Raji (cell line): Measurements from ENCODE around the gene ZAR1.

Experiments
- POLR2A ChIP-seq: IDR thresholded peaks from 2 replicates; pipeline ENCODE4 v1.6.1; 2011; ENCODE audit warnings: low read depth, low read length, control low read depth; ENCODE audit not compliant: insufficient read depth

ZAR1 gene, protein sequence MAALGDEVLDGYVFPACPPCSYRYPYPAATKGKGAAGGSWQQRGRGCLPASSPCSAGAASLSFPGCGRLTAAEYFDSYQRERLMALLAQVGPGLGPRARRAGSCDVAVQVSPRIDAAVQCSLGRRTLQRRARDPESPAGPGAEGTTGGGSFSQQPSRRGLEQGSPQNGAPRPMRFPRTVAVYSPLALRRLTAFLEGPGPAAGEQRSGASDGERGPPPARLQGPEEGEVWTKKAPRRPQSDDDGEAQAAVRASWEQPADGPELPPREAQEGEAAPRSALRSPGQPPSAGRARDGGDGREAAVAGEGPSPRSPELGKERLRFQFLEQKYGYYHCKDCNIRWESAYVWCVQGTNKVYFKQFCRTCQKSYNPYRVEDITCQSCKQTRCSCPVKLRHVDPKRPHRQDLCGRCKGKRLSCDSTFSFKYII

DNA sequence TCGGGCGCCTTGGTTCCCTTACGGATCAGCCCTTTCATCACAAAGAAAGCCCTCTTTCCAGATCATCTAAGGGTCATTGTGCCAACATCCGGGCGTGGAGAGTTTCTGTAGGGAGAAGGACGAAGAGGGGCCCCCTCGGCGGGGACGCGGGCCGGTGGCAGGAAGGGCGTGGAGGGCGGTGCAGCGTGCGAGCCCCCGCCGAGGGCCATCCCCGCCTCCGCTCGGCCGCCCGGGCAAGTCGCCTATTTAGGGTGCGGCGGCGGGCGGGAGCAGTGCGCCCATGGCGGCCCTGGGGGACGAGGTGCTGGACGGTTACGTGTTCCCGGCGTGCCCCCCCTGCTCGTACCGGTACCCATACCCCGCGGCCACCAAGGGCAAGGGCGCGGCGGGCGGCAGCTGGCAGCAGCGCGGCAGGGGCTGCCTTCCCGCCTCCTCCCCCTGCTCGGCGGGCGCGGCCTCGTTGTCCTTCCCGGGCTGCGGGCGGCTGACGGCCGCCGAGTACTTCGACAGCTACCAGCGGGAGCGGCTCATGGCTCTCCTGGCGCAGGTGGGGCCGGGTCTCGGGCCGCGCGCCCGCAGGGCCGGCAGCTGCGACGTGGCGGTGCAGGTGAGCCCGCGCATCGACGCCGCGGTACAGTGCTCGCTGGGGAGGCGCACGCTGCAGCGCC is at the start of gene ZAR1:
ZAR1 (plus strand) TSS at position 241 of the 668 bp plus-strand sequence; CDS start at position 281, 40 bp downstream.
- no peak for TF ChIP-seq POLR2A

DNA sequence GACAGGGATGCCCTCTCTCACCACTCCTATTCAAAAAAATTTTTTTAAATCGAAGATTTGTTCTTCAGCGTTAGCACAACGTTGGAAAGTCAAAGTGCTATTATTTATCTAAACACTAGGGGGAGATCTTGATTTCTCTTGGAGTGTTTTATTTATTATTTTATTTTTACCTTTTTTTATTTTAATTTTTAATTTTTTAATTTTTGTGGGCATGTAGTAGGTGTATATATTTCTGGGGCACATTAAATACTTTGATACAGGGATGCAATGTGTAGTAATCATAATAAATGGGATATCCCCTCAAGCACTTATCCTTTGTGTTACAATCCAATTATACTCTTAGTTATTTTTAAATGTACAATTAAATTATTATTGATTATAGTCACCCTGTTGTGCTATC is 44.3 kb upstream of the ZAR1 start:
- TF ChIP-seq POLR2A = no peak

DNA sequence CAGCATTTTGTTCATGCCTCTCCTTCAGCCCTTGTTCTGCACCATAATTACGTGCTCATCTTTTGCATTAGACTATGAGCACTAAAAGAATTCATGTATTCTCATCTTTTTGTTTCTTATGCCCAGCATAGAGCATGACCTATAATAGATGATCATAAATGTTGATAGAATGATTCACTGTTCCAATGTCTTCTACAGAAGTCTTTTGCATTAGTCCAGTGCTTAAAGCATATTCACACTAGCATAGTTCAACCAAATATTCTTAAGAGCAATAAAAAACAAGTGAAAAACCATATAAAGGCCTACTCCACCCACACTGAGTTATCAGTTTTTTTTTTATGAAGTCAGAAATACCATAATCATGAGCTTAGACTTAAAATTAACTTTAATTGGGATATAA is 43.4 kb upstream of the ZAR1 start:
- TF ChIP-seq POLR2A = no peak

DNA sequence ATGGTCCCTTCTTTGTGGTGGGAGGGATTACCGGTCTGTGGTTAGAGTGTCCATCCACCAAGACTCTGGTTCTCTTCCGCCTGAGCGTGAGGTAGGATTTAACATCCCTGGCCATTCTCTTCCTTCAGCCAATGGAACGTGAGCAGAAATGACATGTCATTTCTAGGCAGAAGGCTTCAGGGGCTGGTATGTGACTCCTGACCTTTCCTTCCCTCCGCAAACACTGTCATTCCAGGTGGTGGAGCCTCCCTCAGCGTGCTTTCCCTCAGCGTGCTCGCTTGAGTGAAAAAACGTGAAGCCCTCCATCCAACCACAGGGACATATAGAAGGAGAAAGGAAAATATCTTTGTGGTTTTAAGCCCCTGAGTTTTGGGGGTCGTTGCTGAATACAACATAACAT is 40.9 kb upstream of the ZAR1 start:
- TF ChIP-seq POLR2A = no peak

DNA sequence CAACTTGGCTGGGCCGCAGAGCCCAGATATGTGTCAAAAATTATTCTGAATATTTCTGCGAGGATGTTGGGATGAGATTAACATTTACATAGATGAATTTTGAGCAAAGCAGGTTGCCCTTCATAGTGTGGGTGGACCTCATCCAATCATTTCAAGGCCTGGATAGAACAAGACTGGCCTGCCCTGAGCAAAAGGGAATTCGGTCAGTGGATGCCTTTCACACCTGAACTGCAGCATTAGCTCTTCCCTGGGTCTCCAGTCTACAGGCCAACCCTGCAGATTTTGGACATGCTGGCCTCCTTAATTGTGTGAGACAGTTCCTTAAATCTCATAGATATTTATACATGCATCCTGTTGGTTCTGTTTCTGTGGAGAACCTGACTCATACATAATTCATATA is 39.3 kb upstream of the ZAR1 start:
- no peak for TF ChIP-seq POLR2A

DNA sequence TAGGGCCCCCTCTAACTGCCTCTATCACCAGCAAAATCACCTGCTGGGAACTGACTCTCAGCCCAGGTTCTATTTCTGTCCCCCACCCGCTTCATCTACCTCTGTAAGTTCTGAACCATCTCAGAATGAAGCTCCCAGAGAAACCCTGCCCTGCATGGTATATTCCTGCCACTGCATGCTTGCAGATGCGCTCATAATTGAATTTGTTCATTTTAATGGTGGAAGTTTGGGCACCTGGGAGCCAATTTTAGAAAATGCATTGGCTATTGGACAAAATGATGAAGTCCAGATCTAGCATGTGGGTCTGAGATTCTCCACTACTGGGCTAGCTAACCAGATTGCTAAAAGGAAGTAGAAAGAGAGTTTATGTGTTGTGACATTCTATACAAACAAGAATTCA is 35.5 kb upstream of the ZAR1 start:
- no peak for TF ChIP-seq POLR2A

DNA sequence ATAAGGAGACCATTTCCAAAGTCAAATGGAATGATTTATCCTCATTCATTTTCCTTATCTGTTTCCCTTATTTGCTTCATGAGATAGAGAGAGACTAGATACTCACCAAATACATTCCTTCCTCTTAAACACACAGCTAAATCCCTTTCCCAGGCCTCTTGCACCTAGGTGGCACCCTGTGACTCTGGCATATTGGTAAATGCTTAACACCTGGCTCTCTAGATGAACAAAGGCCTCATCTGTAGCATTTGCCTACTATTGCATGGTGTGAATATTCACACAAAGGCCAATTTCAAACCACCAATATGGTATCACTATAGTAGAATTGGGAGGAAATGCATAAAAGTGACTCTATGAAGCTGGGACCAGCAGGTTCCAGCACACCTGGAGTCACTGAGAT is 29.1 kb upstream of the ZAR1 start:
- TF ChIP-seq POLR2A = no peak

DNA sequence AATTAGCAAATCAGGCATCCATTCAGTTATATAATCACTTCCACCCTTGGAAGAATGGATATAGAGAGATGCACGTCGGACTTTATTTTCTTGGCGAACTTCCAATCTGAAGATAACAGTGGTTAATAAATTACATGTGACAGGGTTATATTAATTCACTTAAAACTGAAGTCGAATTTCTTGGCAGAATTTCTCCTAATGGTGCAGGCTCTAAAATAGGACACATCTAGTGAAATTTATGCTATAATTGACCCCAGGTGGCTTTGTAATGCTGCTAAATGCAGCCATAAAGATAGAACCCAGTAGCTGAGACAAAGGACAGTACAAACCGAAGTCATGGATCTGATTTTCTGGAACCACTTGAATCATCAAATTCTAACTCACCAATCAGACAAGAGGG is 27.7 kb upstream of the ZAR1 start:
- no peak for TF ChIP-seq POLR2A

DNA sequence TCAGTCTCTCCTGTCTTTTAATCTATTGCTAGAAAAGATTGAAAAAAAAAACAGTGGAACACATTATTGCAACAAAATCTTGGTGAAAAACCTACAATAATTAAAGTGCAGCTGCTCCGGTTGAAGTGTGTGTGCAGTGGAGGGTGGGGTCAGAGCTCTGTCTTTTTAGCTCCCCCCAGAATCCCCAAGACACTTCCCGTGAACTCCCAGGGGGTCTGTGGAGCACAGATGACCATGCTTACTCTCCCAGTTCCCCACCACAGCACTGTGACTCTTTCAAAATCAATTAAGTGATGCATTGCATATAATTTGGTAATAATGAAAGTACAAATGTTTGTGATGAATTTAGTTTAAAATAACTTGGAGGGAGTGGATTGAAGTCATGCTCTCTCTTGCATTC is 22.6 kb upstream of the ZAR1 start:
- no peak for TF ChIP-seq POLR2A

DNA sequence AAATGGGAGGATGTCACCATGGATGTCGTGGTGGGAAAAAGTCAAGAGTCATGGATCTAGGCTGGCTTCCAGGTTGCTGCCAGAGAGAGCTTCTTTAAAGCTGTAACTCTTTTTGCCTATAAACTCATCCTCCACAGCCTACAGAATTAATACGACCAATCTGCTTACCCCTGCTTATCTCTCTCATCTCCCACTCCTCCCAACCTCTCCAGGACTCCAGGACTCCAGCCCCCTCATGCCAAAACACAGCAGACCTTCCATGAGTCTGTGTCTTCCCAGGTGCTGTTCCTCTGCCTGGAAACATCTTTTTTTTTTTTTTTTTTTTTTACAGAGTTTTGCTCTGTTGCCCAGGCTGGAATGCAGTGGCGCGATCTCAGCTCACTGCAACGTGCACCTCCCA is 22.2 kb upstream of the ZAR1 start:
- TF ChIP-seq POLR2A = no peak

DNA sequence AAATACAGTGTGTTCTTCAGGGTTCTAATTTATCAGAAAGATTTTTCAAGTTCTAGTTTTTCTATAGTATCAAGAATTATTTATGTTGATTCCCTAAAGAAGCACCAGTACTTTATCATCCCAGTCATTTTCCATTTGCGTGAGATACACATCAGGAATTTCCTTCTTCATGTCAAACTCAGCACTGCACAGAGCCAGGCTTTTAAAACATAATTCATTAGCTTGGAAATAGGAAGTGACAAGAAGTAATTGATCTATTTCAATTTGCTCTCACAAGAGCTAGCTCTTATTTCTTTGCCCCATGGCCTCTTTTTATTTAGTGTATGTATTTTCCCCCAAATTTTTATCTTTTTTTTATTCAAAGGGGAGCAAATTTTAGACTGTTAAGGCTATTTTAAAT is 19.9 kb upstream of the ZAR1 start:
- no peak for TF ChIP-seq POLR2A

DNA sequence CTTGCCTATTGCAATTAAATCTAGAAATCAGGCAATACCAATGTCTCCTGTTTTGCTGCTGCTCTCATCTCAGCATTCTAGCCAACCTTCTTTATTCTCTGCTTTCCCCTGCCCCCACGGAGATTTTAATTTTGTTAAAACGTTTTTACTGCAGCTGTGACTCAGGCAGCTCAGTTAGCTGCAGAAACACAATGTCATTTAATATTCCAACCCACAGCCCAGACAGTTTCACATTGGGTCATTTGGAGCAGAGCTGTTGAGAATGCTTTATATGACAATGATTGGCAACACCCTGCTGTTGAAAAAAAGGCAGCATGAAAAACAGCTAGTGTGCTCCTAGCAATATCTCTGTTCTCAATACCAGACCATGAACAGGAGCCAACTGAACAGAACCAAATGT is 19.5 kb upstream of the ZAR1 start:
- no peak for TF ChIP-seq POLR2A

DNA sequence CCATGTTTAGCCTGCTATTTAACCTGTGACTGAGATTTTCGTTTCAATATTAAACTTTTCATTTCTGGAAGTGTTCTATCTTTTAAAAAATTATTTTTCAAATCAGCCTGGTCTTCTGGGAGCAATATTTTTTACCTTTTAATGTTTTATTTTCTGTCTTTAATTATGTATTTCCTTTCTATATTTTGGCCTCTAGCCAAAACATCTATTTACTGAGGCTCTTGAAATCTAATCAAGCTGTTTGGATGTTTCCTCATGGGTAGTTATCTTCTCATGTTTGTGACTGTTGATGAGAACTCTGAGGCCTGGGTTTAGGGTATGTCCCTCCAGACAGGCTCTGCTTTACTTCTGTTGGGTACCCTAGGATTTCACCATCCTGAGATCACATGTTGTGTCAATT is 17.3 kb upstream of the ZAR1 start:
- no peak for TF ChIP-seq POLR2A

DNA sequence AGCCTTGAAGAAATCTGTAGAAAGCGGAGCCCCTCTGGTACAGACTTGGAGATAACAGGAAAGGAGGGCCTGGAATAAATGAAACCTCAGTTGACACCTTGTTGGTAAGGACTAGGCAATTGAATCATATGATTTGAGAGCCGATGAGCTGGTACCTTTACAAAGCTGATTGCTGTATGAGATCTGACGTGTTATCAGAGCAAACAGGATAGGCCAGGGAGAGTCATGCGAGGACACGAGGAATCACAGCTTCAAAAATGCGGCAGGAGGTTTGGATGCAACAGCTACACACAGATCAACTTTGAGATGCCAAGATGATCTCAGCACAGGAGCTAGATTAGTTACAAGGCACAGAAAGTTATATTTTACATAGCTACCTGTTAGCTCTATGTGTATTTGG is 14.3 kb upstream of the ZAR1 start:
- TF ChIP-seq POLR2A = no peak

DNA sequence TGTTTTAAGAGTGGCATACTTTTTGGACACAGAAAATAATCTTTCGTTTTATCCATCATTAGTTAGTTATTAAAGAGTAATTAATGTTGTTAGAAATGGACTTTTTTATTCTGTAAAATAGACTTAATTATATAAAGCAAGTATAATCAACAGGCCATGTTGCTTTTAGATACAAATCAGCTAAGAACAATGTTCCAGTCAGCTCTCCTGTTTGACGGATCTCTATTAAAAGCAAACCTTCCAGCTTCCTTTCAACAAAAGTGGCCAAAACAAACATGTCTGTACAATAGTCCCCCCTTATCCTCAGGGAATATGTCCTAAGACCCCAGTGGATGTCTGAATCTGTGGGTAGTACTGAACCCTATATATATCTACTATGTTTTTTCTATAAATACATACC is 11.8 kb upstream of the ZAR1 start:
- TF ChIP-seq POLR2A = no peak

DNA sequence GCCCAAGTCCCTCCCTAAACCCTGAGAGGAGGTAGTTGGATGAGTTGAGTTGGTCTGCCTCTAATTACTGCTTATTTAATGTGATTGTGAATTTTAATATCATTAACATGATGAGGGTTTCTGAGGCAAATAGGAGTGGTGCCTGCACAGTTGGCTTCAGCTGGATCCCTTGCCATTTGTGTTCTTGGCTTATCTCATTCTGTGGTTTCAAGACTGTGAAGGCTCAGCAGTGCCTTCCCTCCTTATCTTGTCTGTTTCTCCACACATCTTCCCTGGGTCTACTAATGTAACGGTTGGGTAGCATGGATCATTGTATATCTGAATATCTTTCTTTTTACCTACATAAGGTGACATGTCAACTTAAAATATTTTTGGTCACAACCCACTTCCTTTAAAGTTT is 8.5 kb upstream of the ZAR1 start:
- no peak for TF ChIP-seq POLR2A
